IMR-90 (cell line): ENCODE measurements around the gene MAGEF1. TPM values are rescaled to one million over a fixed set of nuclear protein-coding genes. Genes with fewer than 3 reads are reported as not detected.

Experiments used
- ATAC-seq: fragments of 200-7000 bp; cut with Tn5 transposase; 2 replicates; pipeline ENCODE4 v1.9.1; 2020; ENCODE audit warnings: low read depth, mild to moderate bottlenecking, moderate library complexity
- BruUV-seq: library from RNA; stranded (reverse); fragments of 400-500 nt; replicated peaks from 2 replicates; lab custom pipeline; 2021; lab: Mats Ljungman, UMichigan
- CTCF ChIA-PET: fragments of 300-600 bp; formaldehyde crosslinking; extraction: SDS; loops from one replicate; lab custom pipeline; 2021; ENCODE audit warnings: antibody characterized with exemption; lab: Yijun Ruan, JAX
- POLR2A ChIA-PET: fragments of 300-600 bp; sonication (Branson Sonifier 250); formaldehyde crosslinking; loops from one replicate; lab custom pipeline; 2022; ENCODE audit warnings: antibody characterized with exemption; ENCODE audit not compliant: unreplicated experiment; lab: Charles Lee
- DNase-seq: peaks from one replicate; pipeline ENCODE4 v3.0.0; 2013
- H2AFZ ChIP-seq: replicated peaks from 2 replicates; pipeline ENCODE3; 2013; ENCODE audit warnings: low read length, mild to moderate bottlenecking; ENCODE audit not compliant: poor library complexity
- H2AK5ac ChIP-seq: 2 replicates; pipeline ENCODE4 v1.6.1; 2013; ENCODE audit warnings: low read depth, low read length, inconsistent platforms
- H2AK9ac ChIP-seq: replicated peaks from 2 replicates; pipeline ENCODE3; 2013; ENCODE audit warnings: mild to moderate bottlenecking, low read depth, low read length, moderate library complexity; ENCODE audit not compliant: poor library complexity
- H2BK120ac ChIP-seq: 2 replicates; pipeline ENCODE4 v1.6.1; 2013; ENCODE audit warnings: low read depth, low read length, inconsistent platforms
- H2BK15ac ChIP-seq: 3 replicates; pipeline ENCODE4 v1.6.1; 2013; ENCODE audit warnings: low read depth, low read length, inconsistent platforms
- H2BK20ac ChIP-seq: 2 replicates; pipeline ENCODE4 v1.6.1; 2013; ENCODE audit warnings: low read depth, mild to moderate bottlenecking, inconsistent platforms, low read length, moderate library complexity
- H2BK5ac ChIP-seq: 2 replicates; pipeline ENCODE4 v1.6.1; 2013; ENCODE audit warnings: mild to moderate bottlenecking, low read depth, low read length, inconsistent platforms; ENCODE audit not compliant: poor library complexity, severe bottlenecking
- H3K14ac ChIP-seq: replicated peaks from 2 replicates; pipeline ENCODE4 v1.6.1; 2013; ENCODE audit warnings: low read depth, low read length, inconsistent platforms
- H3K18ac ChIP-seq: 2 replicates; pipeline ENCODE4 v1.6.1; 2013; ENCODE audit warnings: low read depth, low read length, control low read depth
- H3K23ac ChIP-seq: 2 replicates; pipeline ENCODE4 v1.6.1; 2013; ENCODE audit warnings: low read depth, low read length, inconsistent platforms
- H3K27ac ChIP-seq: 2 replicates; pipeline ENCODE4 v1.5.1; 2013; ENCODE audit warnings: mild to moderate bottlenecking, control low read depth, low read length; ENCODE audit not compliant: insufficient read depth
- H3K27me3 ChIP-seq: 2 replicates; pipeline ENCODE4 v1.6.1; 2013; ENCODE audit warnings: low read length; ENCODE audit not compliant: control insufficient read depth, insufficient read depth
- H3K36me3 ChIP-seq: 2 replicates; pipeline ENCODE4 v1.6.1; 2013; ENCODE audit warnings: low read length, mixed read lengths; ENCODE audit not compliant: control insufficient read depth, insufficient read depth
- H3K4ac ChIP-seq: 2 replicates; pipeline ENCODE4 v1.6.1; 2013; ENCODE audit warnings: low read depth, low read length, inconsistent platforms
- H3K4me1 ChIP-seq: 2 replicates; pipeline ENCODE4 v1.6.1; 2013; ENCODE audit warnings: low read length, mixed read lengths; ENCODE audit not compliant: control insufficient read depth, insufficient read depth
- H3K4me2 ChIP-seq: 2 replicates; pipeline ENCODE4 v1.6.1; 2013; ENCODE audit warnings: low read depth, mild to moderate bottlenecking, control low read depth, low read length, moderate library complexity
- H3K4me3 ChIP-seq: 2 replicates; pipeline ENCODE4 v1.5.1; 2013; ENCODE audit warnings: low read depth, mild to moderate bottlenecking, control low read depth, low read length, moderate library complexity; ENCODE audit not compliant: insufficient read depth
- H3K56ac ChIP-seq: 2 replicates; pipeline ENCODE4 v1.6.1; 2013; ENCODE audit warnings: low read length, inconsistent platforms; ENCODE audit not compliant: insufficient read depth; ENCODE audit errors: extremely low read depth
- H3K79me1 ChIP-seq, 2 experiments: 2 replicates each; pipeline ENCODE4 v1.6.1; 2013; ENCODE audit warnings: low read length in 2 of 2, inconsistent platforms in 1 of 2, low read depth in 1 of 2
- H3K9ac ChIP-seq: 2 replicates; pipeline ENCODE4 v1.6.1; 2013; ENCODE audit warnings: low read depth, low read length, control low read depth
- H3K9me1 ChIP-seq: 2 replicates; pipeline ENCODE4 v1.6.1; 2013; ENCODE audit warnings: low read length, inconsistent platforms; ENCODE audit not compliant: insufficient read depth
- H3K9me3 ChIP-seq: 2 replicates; pipeline ENCODE4 v1.6.1; 2013; ENCODE audit warnings: low read length; ENCODE audit not compliant: control insufficient read depth, insufficient read depth
- H4K20me1 ChIP-seq: 2 replicates; pipeline ENCODE4 v1.6.1; 2013; ENCODE audit warnings: low read length, inconsistent platforms; ENCODE audit not compliant: insufficient read depth
- H4K5ac ChIP-seq: 2 replicates; pipeline ENCODE4 v1.6.1; 2013; ENCODE audit warnings: mild to moderate bottlenecking, low read depth, low read length, control low read depth
- H4K8ac ChIP-seq, 2 experiments: 2 replicates each; pipeline ENCODE4 v1.6.1; 2013; ENCODE audit warnings: low read depth in 2 of 2, low read length in 2 of 2, control low read depth in 1 of 2, inconsistent platforms in 1 of 2
- H4K91ac ChIP-seq: 2 replicates; pipeline ENCODE4 v1.6.1; 2013; ENCODE audit warnings: low read depth, low read length, inconsistent platforms; ENCODE audit not compliant: insufficient read depth
- CEBPB ChIP-seq: IDR thresholded peaks from 2 replicates; pipeline ENCODE4 v1.6.1; 2012; ENCODE audit warnings: low read depth, low read length, improper control_type of control experiment
- CHD1 ChIP-seq: IDR thresholded peaks from 2 replicates; pipeline ENCODE4 v1.6.1; 2012; ENCODE audit warnings: low read depth, low read length, improper control_type of control experiment
- MXI1 ChIP-seq: IDR thresholded peaks from 2 replicates; pipeline ENCODE4 v1.6.1; 2012; ENCODE audit warnings: low read depth, mild to moderate bottlenecking, low read length, moderate library complexity, borderline replicate concordance
- NFE2L2 ChIP-seq: fragments of 150-350 bp; IDR thresholded peaks from 2 replicates; pipeline ENCODE4 v1.6.1; 2016; ENCODE audit warnings: low read depth, mild to moderate bottlenecking, low read length
- SMC3 ChIP-seq: fragments of 150-350 bp; IDR thresholded peaks from 2 replicates; pipeline ENCODE4 v1.6.1; 2016; ENCODE audit warnings: low read depth, mild to moderate bottlenecking, antibody characterized with exemption, low read length, moderate library complexity
- WGBS, 2 experiments: methylation state at CpG; one replicate each; pipeline versions ENCODE4 v1.1.5 to v1.1.7; 2013; ENCODE audit warnings: missing lambda C conversion rate in 2 of 2; ENCODE audit not compliant: insufficient read length in 1 of 2; ENCODE audit errors: extremely low coverage in 2 of 2; 5-methylcytosine and 5-hydroxymethylcytosine counted together
- dilution Hi-C: fragments of 300-500 bp; cut with HindIII; formaldehyde crosslinking; loops from one replicate; pipeline ENCODE4 v1.14.3; 2018; ENCODE audit warnings: low sequenced_read_pairs; ENCODE audit not compliant: unreplicated experiment
- in situ Hi-C: fragments of 300-500 bp; cut with MboI; formaldehyde crosslinking; loops from 3 replicates; pipeline ENCODE4 v1.14.3; 2019; ENCODE audit warnings: low sequenced_read_pairs, inconsistent platforms, mixed read lengths
- intact Hi-C: fragments of 100-400 bp; cut with micrococcal nuclease; formaldehyde crosslinking; loops from 2 replicates; pipeline ENCODE4 v1.10.0; 2022
- polyA plus RNA-seq, 3 experiments: library from polyadenylated mRNA; depleted of rRNA; stranded (reverse); fragments of >200 nt; gene quantifications; 2 replicates each; pipeline ENCODE4 v1.2.3, GENCODE V29; 2012; ENCODE audit warnings: low replicate concordance in 1 of 3
- total RNA-seq: library from RNA; depleted of rRNA; stranded (reverse); fragments of >200 nt; gene quantifications from 2 replicates; pipeline ENCODE4 v1.2.3, GENCODE V29; 2012
- TF ChIP-seq, protein P1 (sequence below): fragments of 150-350 bp; IDR thresholded peaks from 2 replicates; pipeline ENCODE4 v1.6.1; 2017; ENCODE audit warnings: mild to moderate bottlenecking, antibody characterized with exemption, low read length, low read depth
- TF ChIP-seq, protein P2 (sequence below): fragments of 150-350 bp; IDR thresholded peaks from 2 replicates; pipeline ENCODE4 v1.6.1; 2016; ENCODE audit warnings: low read depth, mild to moderate bottlenecking, low read length, moderate library complexity, borderline replicate concordance

Gene MAGEF1
- total and polyA plus RNA-seq, 2 of the 4 experiments (the other 2 are of a cell fraction), result 10.6 to 19.4 TPM

DNA sequence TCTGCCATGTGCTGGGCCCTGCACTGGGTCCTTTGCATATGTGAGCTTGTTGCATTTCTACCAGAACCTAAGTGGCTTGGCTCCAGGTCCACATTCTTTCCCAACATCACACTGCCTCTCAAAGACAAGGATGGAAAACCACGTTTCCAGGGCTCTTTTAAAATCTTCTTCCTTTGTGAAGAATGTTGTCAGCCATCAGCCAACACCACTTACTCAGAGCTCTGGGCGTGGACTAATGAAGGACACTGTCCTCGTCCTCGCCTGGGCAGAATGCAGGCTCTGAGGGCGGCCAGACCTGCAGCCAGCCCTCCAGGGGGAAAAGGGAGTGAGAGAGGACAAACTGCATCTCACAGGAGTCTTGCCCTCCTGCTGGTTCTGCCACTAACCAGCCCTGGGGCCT is 49.7 kb downstream of the MAGEF1 start:
- peak; percentile 26 for DNase-seq
- TF ChIP-seq SMC3, result no peak
- TF ChIP-seq NFE2L2, result no peak
- TF ChIP-seq MXI1, result no peak
- no peak for TF ChIP-seq CHD1
- TF ChIP-seq CEBPB, result no peak
- TF ChIP-seq, protein P1, sequence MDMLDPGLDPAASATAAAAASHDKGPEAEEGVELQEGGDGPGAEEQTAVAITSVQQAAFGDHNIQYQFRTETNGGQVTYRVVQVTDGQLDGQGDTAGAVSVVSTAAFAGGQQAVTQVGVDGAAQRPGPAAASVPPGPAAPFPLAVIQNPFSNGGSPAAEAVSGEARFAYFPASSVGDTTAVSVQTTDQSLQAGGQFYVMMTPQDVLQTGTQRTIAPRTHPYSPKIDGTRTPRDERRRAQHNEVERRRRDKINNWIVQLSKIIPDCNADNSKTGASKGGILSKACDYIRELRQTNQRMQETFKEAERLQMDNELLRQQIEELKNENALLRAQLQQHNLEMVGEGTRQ, result no peak
- TF ChIP-seq, protein P2, sequence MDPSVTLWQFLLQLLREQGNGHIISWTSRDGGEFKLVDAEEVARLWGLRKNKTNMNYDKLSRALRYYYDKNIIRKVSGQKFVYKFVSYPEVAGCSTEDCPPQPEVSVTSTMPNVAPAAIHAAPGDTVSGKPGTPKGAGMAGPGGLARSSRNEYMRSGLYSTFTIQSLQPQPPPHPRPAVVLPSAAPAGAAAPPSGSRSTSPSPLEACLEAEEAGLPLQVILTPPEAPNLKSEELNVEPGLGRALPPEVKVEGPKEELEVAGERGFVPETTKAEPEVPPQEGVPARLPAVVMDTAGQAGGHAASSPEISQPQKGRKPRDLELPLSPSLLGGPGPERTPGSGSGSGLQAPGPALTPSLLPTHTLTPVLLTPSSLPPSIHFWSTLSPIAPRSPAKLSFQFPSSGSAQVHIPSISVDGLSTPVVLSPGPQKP, result no peak
- WGBS, 2 experiments, result no CpG with 5 or more reads among the region's 5 CpGs
- H2AK9ac ChIP-seq, result no peak overlapping the region
- no peak overlapping the region for H4K91ac ChIP-seq
- in situ Hi-C loops, result no loop called here
- dilution Hi-C loops, result no loop called here
- H3K14ac ChIP-seq, result no peak overlapping the region
- peak; percentile 55 for ATAC-seq
- H2AK5ac ChIP-seq, result no peak overlapping the region
- no peak overlapping the region for H2AFZ ChIP-seq
- H3K4me1 ChIP-seq, result peaks cover 11% of the 10 kb centered on the region; the same call in 1 of the 2 replicates
- H2BK15ac ChIP-seq, result no peak overlapping the region
- CTCF ChIA-PET, result no interaction called here
- no peak overlapping the region for H3K23ac ChIP-seq
- no peak overlapping the region for H3K4me2 ChIP-seq
- H3K4me3 ChIP-seq, result no peak overlapping the region
- no peak overlapping the region for H3K56ac ChIP-seq
- no peak overlapping the region for H4K8ac ChIP-seq
- no peaks in the 10 kb centered on the region for H3K79me1 ChIP-seq
- no peak overlapping the region for H3K4ac ChIP-seq
- H4K20me1 ChIP-seq, result no peaks in the 10 kb centered on the region
- POLR2A ChIA-PET, result no interaction called here
- H2BK120ac ChIP-seq, result no peak overlapping the region
- H3K9me3 ChIP-seq, result no peaks in the 10 kb centered on the region
- H3K18ac ChIP-seq, result no peak overlapping the region
- no peak overlapping the region for H2BK5ac ChIP-seq
- no TSS peak for BruUV-seq
- no peak overlapping the region for H4K5ac ChIP-seq
- H3K9me1 ChIP-seq, result no peaks in the 10 kb centered on the region
- no peak overlapping the region for H3K27ac ChIP-seq
- no peak overlapping the region for H3K9ac ChIP-seq
- H3K36me3 ChIP-seq, result no peaks in the 10 kb centered on the region
- H2BK20ac ChIP-seq, result no peak overlapping the region
- intact Hi-C loops, result no loop called here
- peaks cover 9% of the 10 kb centered on the region for H3K27me3 ChIP-seq
